BLaER1 treated with 17β-estradiol and CSF1 and Interleukin-3, amounts not matched to agents 10 nM and 100 nM (cell line): ENCODE data around the gene SMCP.

Experiments
- H3K27ac ChIP-seq, 11 experiments: shearing (Covaris generic); formaldehyde crosslinking; 2 replicates each; pipeline ENCODE4 v1.8.1; 2022
- H3K27me3 ChIP-seq, 11 experiments: shearing (Covaris generic); formaldehyde crosslinking; 2 replicates each; pipeline ENCODE4 v1.8.1; 2022
- H3K36me3 ChIP-seq, 11 experiments: shearing (Covaris generic); formaldehyde crosslinking; 2 replicates each; pipeline ENCODE4 v1.8.1; 2022
- H3K4me1 ChIP-seq, 10 experiments: shearing (Covaris generic); formaldehyde crosslinking; 2 replicates each; pipeline ENCODE4 v1.8.1; 2022
- H3K4me2 ChIP-seq, 11 experiments: shearing (Covaris generic); formaldehyde crosslinking; 2 replicates each; pipeline ENCODE4 v1.8.1; 2022
- H3K4me3 ChIP-seq, 10 experiments: shearing (Covaris generic); formaldehyde crosslinking; 2 replicates each; pipeline ENCODE4 v1.8.1; 2022
- H3K9ac ChIP-seq, 11 experiments: shearing (Covaris generic); formaldehyde crosslinking; 2 replicates each; pipeline ENCODE4 v1.8.1; 2022
- H3K9me3 ChIP-seq, 11 experiments: shearing (Covaris generic); formaldehyde crosslinking; replicated peaks in 1 of 11; 2 replicates each; pipeline ENCODE4 v1.8.1; 2022
- H4K20me1 ChIP-seq, 11 experiments: shearing (Covaris generic); formaldehyde crosslinking; 2 replicates each; pipeline ENCODE4 v1.8.1; 2022
- Cebpa-rat ChIP-seq, 11 experiments: shearing (Covaris generic); IDR thresholded peaks; 2 replicates each; pipeline ENCODE4 v1.8.1; 2022

The SMCP gene

GRCh38 chr1:152924191-152924590, 46.1 kb downstream of the SMCP start:
- no peak for TF ChIP-seq Cebpa-rat (IDR thresholded peaks at IDR 0.05)
- H4K20me1 ChIP-seq: no peaks in the 10 kb centered on the region
- no peaks in the 10 kb centered on the region for H3K27me3 ChIP-seq
- H3K4me3 ChIP-seq: no peak overlapping the region
- no peaks in the 10 kb centered on the region for H3K36me3 ChIP-seq
- H3K27ac ChIP-seq: no peak overlapping the region
- no peaks in the 10 kb centered on the region for H3K4me1 ChIP-seq
- peaks cover 0 to 14% (median 0%) of the 10 kb centered on the region in 11 experiments; a peak in 7 of 22 replicates for H3K9me3 ChIP-seq
- no peak overlapping the region for H3K9ac ChIP-seq
- H3K4me2 ChIP-seq: no peak overlapping the region

- no peak overlapping the region for H3K4me3 ChIP-seq
- no peak for TF ChIP-seq Cebpa-rat (IDR thresholded peaks at IDR 0.05)
Measured at GRCh38 chr1:152926091-152926490, 48.0 kb downstream of the SMCP start.

GRCh38 chr1:152928671-152929070, 50.5 kb downstream of the SMCP start:
- H3K27ac ChIP-seq: no peak overlapping the region
- H3K4me1 ChIP-seq: no peaks in the 10 kb centered on the region
- H3K27me3 ChIP-seq: no peaks in the 10 kb centered on the region
- no peak for TF ChIP-seq Cebpa-rat (IDR thresholded peaks at IDR 0.05)
- H3K4me3 ChIP-seq: no peak overlapping the region
- no peak overlapping the region for H3K4me2 ChIP-seq
- no peak overlapping the region for H3K9ac ChIP-seq
- peaks cover 0 to 12% (median 0%) of the 10 kb centered on the region in 11 experiments; a peak in 5 of 22 replicates for H3K9me3 ChIP-seq
- no peaks in the 10 kb centered on the region for H4K20me1 ChIP-seq
- no peaks in the 10 kb centered on the region for H3K36me3 ChIP-seq

More at GRCh38 chr1:152926091-152926490, 48.0 kb downstream of the SMCP start:
- H3K9ac ChIP-seq: no peak overlapping the region
- no peak overlapping the region for H3K4me2 ChIP-seq
- H3K36me3 ChIP-seq: no peaks in the 10 kb centered on the region
- H3K27me3 ChIP-seq: no peaks in the 10 kb centered on the region
- H4K20me1 ChIP-seq: no peaks in the 10 kb centered on the region
- H3K27ac ChIP-seq: no peak overlapping the region
- H3K4me1 ChIP-seq: no peaks in the 10 kb centered on the region
- peaks cover 0 to 12% (median 0%) of the 10 kb centered on the region in 11 experiments; a peak in 5 of 22 replicates for H3K9me3 ChIP-seq

- Histone ChIP-seq H3K9me3 (peaks cover 0 to 3% (median 0%) of the 10 kb centered on the region in 11 experiments; a peak in 3 of 22 replicates), H3K27me3 (no peaks in the 10 kb centered on the region), H4K20me1 (no peaks in the 10 kb centered on the region), H3K36me3 (no peaks in the 10 kb centered on the region), H3K9ac (no peak overlapping the region), H3K4me3 (no peak overlapping the region), H3K27ac (no peak overlapping the region), H3K4me1 (no peaks in the 10 kb centered on the region), H3K4me2 (no peak overlapping the region)
- no peak for TF ChIP-seq Cebpa-rat (IDR thresholded peaks at IDR 0.05)
Measured at GRCh38 chr1:152932170-152932811, 54.2 kb downstream of the SMCP start.

GRCh38 chr1:152933196-152933595, 55.1 kb downstream of the SMCP start:
- no peak overlapping the region for H3K4me2 ChIP-seq
- H3K27me3 ChIP-seq: no peaks in the 10 kb centered on the region
- TF ChIP-seq Cebpa-rat (IDR thresholded peaks at IDR 0.05): no peak
- no peak overlapping the region for H3K27ac ChIP-seq
- no peak overlapping the region for H3K9ac ChIP-seq
- no peaks in the 10 kb centered on the region for H4K20me1 ChIP-seq
- H3K36me3 ChIP-seq: no peaks in the 10 kb centered on the region
- no peak overlapping the region for H3K4me3 ChIP-seq
- H3K9me3 ChIP-seq: 0 out of 22 replicates have a peak, but pooled peaks cover 0 to 3% (median 0%) of the 10 kb centered on the region in 11 experiments
- no peaks in the 10 kb centered on the region for H3K4me1 ChIP-seq
